Measurements from ENCODE around the gene FGD4.

FGD4 gene

GRCh38 chr12:32399370-32400113, at the start of gene FGD4:
Gene FGD4, plus strand, starts transcription at chr12:32399558.
- H3K9me3 ChIP-seq (ENCODE audit: low read depth, low read length) = no peaks in the 10 kb centered on the region
- peak within 1 kb of the TSS; percentile 89 for H3K4me3 ChIP-seq
- DNase-seq (ENCODE audit: low read depth, low spot score) = no peak
- H3K27ac ChIP-seq = no peak within 1 kb of the TSS
- no peaks in the 10 kb centered on the region for H3K36me3 ChIP-seq (ENCODE audit: insufficient read depth, low read length)
- TF ChIP-seq EZH2 (IDR thresholded peaks at IDR 0.05) (no peak), FOXP2 (optimal IDR thresholded peaks at IDR 0.05; ENCODE audit: control extremely low read depth, extremely low read length, insufficient read depth) (no peak), POLR2AphosphoS5 (IDR thresholded peaks at IDR 0.05; ENCODE audit: borderline replicate concordance, low read depth, low read length) (no peak)
- peak within 1 kb of the TSS; percentile 26 for H3K9ac ChIP-seq (ENCODE audit: insufficient read length)

DNA sequence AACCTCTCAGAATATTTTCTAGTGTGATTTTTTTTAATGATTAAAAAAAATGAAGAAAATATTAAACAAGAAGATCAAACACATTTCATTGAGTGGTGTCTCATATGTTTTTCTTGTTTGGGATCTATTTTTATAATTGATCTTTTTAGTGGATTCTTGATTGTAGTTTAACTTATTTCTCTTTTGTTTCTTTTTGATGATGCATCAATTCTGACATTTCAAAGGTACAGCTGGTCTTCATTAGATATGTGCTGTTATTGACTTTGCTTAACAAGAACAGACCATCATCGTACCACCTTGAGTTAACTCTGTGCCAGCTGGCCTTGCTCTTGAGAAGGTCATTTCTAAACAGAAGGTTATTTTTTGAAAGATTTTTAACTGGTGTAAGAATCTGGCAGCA, 45.8 kb upstream of the FGD4 start:
- Histone ChIP-seq H3K9me3 (ENCODE audit: low read depth, low read length) (no peaks in the 10 kb centered on the region), H3K4me3 (no peak overlapping the region), H3K9ac (ENCODE audit: insufficient read length) (no peak overlapping the region), H3K36me3 (ENCODE audit: insufficient read depth, low read length) (no peaks in the 10 kb centered on the region), H3K27ac (no peak overlapping the region)
- TF ChIP-seq POLR2AphosphoS5 (IDR thresholded peaks at IDR 0.05; ENCODE audit: borderline replicate concordance, low read depth, low read length) (no peak), FOXP2 (optimal IDR thresholded peaks at IDR 0.05; ENCODE audit: control extremely low read depth, extremely low read length, insufficient read depth) (no peak), EZH2 (IDR thresholded peaks at IDR 0.05) (no peak)
- no peak for DNase-seq (ENCODE audit: low read depth, low spot score)

DNA sequence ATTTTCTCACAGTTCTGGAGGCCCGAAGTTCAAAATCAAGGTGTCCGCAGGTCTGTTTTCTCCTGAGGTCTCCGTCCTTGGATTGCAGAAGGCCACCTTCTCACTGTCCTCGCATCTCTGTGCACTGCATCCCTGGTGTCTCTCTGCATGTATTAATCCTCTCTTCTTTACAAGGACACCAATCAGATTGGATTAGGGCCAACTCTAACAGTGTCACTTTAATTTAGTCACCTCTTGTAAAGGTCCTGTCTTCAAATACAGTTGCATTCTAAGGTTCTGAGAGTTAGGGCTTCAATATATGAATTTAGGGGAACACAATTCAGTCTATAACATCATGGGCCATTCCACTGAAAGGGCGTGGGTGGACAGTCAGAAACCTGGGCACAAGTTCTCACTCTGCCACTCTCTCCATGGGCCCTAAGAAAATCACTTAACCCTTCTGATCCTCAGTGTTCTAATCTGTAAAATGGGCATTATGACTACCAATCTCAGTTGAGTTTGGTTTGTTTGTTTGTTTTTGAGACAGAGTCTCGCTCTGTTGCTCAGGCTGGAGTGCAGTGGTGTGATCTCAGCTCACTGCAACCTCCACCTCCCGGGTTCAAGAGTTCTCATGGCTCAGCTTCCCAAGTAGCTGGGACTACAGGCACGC, 41.6 kb upstream of the FGD4 start:
- no peak for DNase-seq (ENCODE audit: low read depth, low spot score)
- Histone ChIP-seq H3K36me3 (ENCODE audit: insufficient read depth, low read length) (no peaks in the 10 kb centered on the region), H3K4me3 (no peak overlapping the region), H3K9me3 (ENCODE audit: low read depth, low read length) (no peaks in the 10 kb centered on the region), H3K9ac (ENCODE audit: insufficient read length) (no peak overlapping the region), H3K27ac (no peak overlapping the region)
- TF ChIP-seq FOXP2 (optimal IDR thresholded peaks at IDR 0.05; ENCODE audit: control extremely low read depth, extremely low read length, insufficient read depth) = no peak

GRCh38 chr12:32360956-32361355, 38.4 kb upstream of the FGD4 start:
- Histone ChIP-seq H3K9ac (ENCODE audit: insufficient read length) (no peak overlapping the region), H3K27ac (no peak overlapping the region), H3K9me3 (ENCODE audit: low read depth, low read length) (no peaks in the 10 kb centered on the region), H3K36me3 (ENCODE audit: insufficient read depth, low read length) (no peaks in the 10 kb centered on the region), H3K4me3 (no peak overlapping the region)
- no peak for TF ChIP-seq EZH2 (IDR thresholded peaks at IDR 0.05)
- no peak for TF ChIP-seq POLR2AphosphoS5 (IDR thresholded peaks at IDR 0.05; ENCODE audit: borderline replicate concordance, low read depth, low read length)
- TF ChIP-seq FOXP2 (optimal IDR thresholded peaks at IDR 0.05; ENCODE audit: control extremely low read depth, extremely low read length, insufficient read depth) = no peak
- no peak for DNase-seq (ENCODE audit: low read depth, low spot score)

GRCh38 chr12:32362892-32363291, 36.5 kb upstream of the FGD4 start:
- Histone ChIP-seq H3K27ac (peak overlapping the region; percentile 64), H3K9me3 (ENCODE audit: low read depth, low read length) (no peaks in the 10 kb centered on the region), H3K36me3 (ENCODE audit: insufficient read depth, low read length) (no peaks in the 10 kb centered on the region), H3K4me3 (peak overlapping the region; percentile 52), H3K9ac (ENCODE audit: insufficient read length) (peak overlapping the region; percentile 35)
- TF ChIP-seq EZH2 (IDR thresholded peaks at IDR 0.05) = no peak
- TF ChIP-seq FOXP2 (optimal IDR thresholded peaks at IDR 0.05; ENCODE audit: control extremely low read depth, extremely low read length, insufficient read depth) = no peak
- no peak for TF ChIP-seq POLR2AphosphoS5 (IDR thresholded peaks at IDR 0.05; ENCODE audit: borderline replicate concordance, low read depth, low read length)
- DNase-seq (ENCODE audit: low read depth, low spot score) = no peak

GRCh38 chr12:32365473-32366064, 33.8 kb upstream of the FGD4 start:
- H3K36me3 ChIP-seq (ENCODE audit: insufficient read depth, low read length) = no peaks in the 10 kb centered on the region
- H3K4me3 ChIP-seq = no peak overlapping the region
- peak; percentile 47 for DNase-seq (ENCODE audit: low read depth, low spot score)
- H3K9ac ChIP-seq (ENCODE audit: insufficient read length) = no peak overlapping the region
- no peaks in the 10 kb centered on the region for H3K9me3 ChIP-seq (ENCODE audit: low read depth, low read length)
- no peak overlapping the region for H3K27ac ChIP-seq
- TF ChIP-seq FOXP2 (optimal IDR thresholded peaks at IDR 0.05; ENCODE audit: control extremely low read depth, extremely low read length, insufficient read depth) (no peak), POLR2AphosphoS5 (IDR thresholded peaks at IDR 0.05; ENCODE audit: borderline replicate concordance, low read depth, low read length) (no peak), EZH2 (IDR thresholded peaks at IDR 0.05) (no peak)

DNA sequence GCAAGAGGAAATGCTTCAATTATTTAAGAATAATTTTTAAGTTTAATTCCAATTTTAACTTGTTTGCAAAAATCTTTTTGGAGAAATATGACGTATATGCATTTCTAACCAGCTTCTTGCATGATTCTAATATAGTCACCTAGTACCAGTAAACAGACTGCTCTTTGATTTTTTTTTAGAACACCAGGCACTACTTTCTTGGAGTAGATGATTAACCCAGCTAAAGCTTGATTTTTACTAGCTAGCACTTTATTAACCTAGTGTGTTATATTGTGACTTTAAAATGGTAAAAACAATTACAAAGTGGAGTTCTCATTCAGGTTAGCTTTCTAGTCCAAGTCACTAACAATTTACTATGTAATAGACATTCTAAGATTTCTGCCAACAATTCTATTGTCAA, 32.6 kb upstream of the FGD4 start:
- H3K9me3 ChIP-seq (ENCODE audit: low read depth, low read length) = no peaks in the 10 kb centered on the region
- no peak overlapping the region for H3K4me3 ChIP-seq
- TF ChIP-seq EZH2 (IDR thresholded peaks at IDR 0.05) (no peak), POLR2AphosphoS5 (IDR thresholded peaks at IDR 0.05; ENCODE audit: borderline replicate concordance, low read depth, low read length) (no peak), FOXP2 (optimal IDR thresholded peaks at IDR 0.05; ENCODE audit: control extremely low read depth, extremely low read length, insufficient read depth) (no peak)
- H3K9ac ChIP-seq (ENCODE audit: insufficient read length) = no peak overlapping the region
- no peak for DNase-seq (ENCODE audit: low read depth, low spot score)
- H3K27ac ChIP-seq = no peak overlapping the region
- H3K36me3 ChIP-seq (ENCODE audit: insufficient read depth, low read length) = no peaks in the 10 kb centered on the region

- no peak for DNase-seq (ENCODE audit: low read depth, low spot score)
- no peak for TF ChIP-seq POLR2AphosphoS5 (IDR thresholded peaks at IDR 0.05; ENCODE audit: borderline replicate concordance, low read depth, low read length)
- TF ChIP-seq EZH2 (IDR thresholded peaks at IDR 0.05) = no peak
- TF ChIP-seq FOXP2 (optimal IDR thresholded peaks at IDR 0.05; ENCODE audit: control extremely low read depth, extremely low read length, insufficient read depth) = no peak
- no peaks in the 10 kb centered on the region for H3K9me3 ChIP-seq (ENCODE audit: low read depth, low read length)
- H3K27ac ChIP-seq = no peak overlapping the region
- no peak overlapping the region for H3K4me3 ChIP-seq
- H3K36me3 ChIP-seq (ENCODE audit: insufficient read depth, low read length) = no peaks in the 10 kb centered on the region
- H3K9ac ChIP-seq (ENCODE audit: insufficient read length) = no peak overlapping the region
Observed at GRCh38 chr12:32367381-32367780, 32.0 kb upstream of the FGD4 start.
